RWPE1 (cell line): ENCODE measurements around the gene AGPAT3.
A peak's percentile ranks its signal among the peaks of the same experiment; 100 is the strongest.

Experiments used
- CTCF ChIA-PET: fragments of 350-600 bp; sonication (Branson Sonifier 250); formaldehyde crosslinking; extraction: SDS; loops from one replicate; lab custom pipeline; 2021; lab: Yijun Ruan, JAX
- POLR2A ChIA-PET: fragments of 400-600 bp; formaldehyde crosslinking; extraction: SDS; loops from one replicate; lab custom pipeline; 2020; ENCODE audit warnings: antibody characterized with exemption; ENCODE audit not compliant: low non-redundant PET; lab: Yijun Ruan, JAX
- DNase-seq: peaks from one replicate; pipeline ENCODE4 v3.0.0; 2012; ENCODE audit warnings: low spot score
- H3K27ac ChIP-seq: fragments of 450-650 bp; 2 replicates; pipeline ENCODE4 v1.5.1; 2017
- TF ChIP-seq, protein P1 (sequence below): fragments of 450-650 bp; conservative IDR thresholded peaks from 2 replicates; pipeline ENCODE4 v1.5.1; 2017; ENCODE audit warnings: low read depth, mild to moderate bottlenecking

AGPAT3 gene, protein sequence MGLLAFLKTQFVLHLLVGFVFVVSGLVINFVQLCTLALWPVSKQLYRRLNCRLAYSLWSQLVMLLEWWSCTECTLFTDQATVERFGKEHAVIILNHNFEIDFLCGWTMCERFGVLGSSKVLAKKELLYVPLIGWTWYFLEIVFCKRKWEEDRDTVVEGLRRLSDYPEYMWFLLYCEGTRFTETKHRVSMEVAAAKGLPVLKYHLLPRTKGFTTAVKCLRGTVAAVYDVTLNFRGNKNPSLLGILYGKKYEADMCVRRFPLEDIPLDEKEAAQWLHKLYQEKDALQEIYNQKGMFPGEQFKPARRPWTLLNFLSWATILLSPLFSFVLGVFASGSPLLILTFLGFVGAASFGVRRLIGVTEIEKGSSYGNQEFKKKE

DNA sequence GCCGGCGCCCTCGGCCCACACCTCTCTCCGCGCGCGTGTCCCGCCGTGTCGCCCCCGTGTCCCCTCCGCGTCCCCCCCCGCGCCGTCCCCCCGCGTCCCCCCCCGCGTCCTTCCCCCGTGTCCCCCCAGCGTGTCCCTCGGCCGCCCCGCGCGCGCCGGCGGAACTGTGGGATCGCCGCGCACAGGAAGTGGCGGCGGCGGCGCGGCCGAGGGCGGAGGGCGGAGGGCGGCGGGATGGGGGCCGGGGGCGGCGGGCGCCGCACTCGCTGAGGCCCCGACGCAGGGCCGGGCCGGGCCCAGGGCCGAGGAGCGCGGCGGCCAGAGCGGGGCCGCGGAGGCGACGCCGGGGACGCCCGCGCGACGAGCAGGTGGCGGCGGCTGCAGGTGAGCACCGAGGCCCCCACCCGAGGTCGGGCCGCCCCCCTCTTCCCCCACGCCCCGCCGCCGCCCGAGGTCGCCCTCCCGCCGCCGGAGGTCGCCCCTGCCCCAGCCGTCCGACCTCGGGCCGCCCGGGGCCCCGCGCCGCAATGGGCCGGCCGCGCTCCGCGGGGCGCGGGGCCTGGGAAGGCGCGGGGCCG, at the start of gene AGPAT3:
TSS of gene AGPAT3 (plus strand) at position 262 of the 578 bp plus-strand sequence. CDS start 94,459 bp downstream, outside the sequence.
- POLR2A ChIA-PET, result no interaction called here
- TF ChIP-seq, protein P1, sequence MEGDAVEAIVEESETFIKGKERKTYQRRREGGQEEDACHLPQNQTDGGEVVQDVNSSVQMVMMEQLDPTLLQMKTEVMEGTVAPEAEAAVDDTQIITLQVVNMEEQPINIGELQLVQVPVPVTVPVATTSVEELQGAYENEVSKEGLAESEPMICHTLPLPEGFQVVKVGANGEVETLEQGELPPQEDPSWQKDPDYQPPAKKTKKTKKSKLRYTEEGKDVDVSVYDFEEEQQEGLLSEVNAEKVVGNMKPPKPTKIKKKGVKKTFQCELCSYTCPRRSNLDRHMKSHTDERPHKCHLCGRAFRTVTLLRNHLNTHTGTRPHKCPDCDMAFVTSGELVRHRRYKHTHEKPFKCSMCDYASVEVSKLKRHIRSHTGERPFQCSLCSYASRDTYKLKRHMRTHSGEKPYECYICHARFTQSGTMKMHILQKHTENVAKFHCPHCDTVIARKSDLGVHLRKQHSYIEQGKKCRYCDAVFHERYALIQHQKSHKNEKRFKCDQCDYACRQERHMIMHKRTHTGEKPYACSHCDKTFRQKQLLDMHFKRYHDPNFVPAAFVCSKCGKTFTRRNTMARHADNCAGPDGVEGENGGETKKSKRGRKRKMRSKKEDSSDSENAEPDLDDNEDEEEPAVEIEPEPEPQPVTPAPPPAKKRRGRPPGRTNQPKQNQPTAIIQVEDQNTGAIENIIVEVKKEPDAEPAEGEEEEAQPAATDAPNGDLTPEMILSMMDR, result no peak
- DNase-seq, result no peak
- CTCF ChIA-PET, result no interaction called here
- H3K27ac ChIP-seq, result peak within 1 kb of the TSS; percentile 88

DNA sequence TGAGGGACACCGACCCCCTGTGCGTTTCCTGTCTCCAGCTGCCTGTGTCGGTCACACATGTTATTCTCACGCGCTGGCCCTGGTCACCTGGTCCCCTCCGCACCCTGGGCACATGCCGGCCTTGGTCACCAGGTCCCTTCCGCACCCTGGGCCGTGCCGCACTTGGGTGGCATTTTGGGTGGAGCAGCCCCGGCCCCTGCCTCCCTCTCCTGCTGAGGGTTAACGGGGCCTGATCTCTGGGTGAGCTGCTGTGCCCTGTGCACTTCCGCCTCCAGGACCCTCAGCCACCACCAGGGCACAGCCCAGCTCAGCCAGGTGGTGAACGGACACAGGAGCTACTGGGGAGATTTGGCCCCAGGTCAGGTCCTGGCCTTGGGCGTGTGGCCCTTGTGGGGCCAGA, 49.0 kb upstream of the AGPAT3 start:
- ChIA-PET CTCF (interaction anchor here (0.6 to 0.7 kb wide), 2 partner anchors 9 to 13 kb away, joined by 5 to 6 read pairs; no protein-coding TSS in a partner anchor), POLR2A (no interaction called here)
- no peak for DNase-seq
- TF ChIP-seq, protein P1, result no peak
- H3K27ac ChIP-seq, result no peak overlapping the region

DNA sequence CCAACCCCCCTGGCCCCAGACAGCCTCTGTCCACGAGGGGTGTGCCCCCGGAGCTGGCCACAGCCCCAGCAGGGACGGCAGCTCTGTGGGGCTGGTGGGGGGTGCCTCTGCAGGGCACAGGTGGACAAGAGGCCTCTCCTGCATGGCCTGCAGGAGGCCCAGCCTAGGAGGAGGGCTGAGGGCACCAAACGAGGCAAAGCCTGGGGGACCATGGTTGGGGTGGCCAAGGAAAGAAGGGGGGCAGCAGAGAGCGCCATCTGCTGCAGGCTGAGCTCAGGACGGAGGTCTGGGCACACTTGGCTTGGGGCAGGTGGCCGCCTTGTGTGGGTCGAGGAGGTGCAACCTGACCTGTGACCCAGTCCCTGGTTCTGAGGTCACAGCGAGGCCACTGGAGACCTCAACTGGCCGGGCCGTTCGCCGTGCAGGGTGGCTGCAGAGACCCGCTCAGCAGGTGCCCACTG, 48.4 kb upstream of the AGPAT3 start:
- DNase-seq, result no peak
- POLR2A ChIA-PET, result no interaction called here

DNA sequence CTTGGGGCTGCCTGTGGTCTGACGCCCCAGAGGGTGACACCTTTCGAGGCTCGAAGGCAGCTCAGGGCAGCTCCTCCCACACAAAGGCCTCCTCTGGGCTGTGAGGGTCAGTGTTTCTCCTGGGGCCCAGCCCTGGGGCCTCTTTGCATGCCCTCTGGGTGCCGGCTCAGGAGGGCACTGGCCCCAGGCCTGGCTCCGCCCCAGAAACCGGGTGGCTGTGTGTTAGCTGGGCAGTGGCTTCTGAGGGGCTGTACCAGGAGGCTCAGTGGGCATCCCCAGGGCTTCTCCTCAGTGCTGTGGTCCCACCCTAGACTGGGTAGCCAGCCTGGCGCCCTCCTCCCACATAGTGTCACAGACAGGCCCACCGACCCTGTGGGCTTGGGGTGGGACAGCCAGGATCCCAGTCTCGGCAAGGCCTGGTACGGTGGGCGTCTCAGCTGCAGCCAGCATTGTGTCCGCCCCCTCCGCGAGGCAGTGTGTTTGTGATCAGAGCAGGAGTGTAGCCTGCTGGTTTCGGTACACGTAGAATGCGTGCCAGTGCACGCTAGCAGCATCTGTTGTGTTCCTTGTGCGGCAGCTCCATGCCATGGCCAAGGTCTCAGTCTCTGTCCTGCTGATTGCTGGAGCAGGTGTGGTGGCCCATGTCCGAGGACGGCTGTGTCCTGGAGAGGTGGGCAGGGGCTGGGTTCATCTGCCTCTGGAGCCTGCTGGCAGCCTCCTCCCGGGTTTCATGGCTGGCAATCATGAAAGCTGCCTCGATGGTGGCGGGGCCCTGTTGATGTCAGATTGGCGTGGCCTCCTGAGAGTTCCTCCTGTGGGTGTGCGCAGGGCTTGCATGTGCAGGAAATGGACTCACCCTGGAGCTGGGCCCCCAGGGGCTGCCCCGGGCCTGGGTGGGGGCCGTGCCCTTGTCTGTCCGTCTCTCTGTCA, 47.6 kb upstream of the AGPAT3 start:
- DNase-seq, result no peak
- ChIA-PET CTCF (interaction anchor here (0.6 kb wide), 1 partner anchor 24 kb away, joined by 3 read pairs; no protein-coding TSS in a partner anchor), POLR2A (no interaction called here)
- TF ChIP-seq, protein P1, result no peak
- H3K27ac ChIP-seq, result no peak overlapping the region

More for the DNA sequence above, 48.4 kb upstream of the AGPAT3 start:
- CTCF ChIA-PET, result interaction anchor here (0.7 kb wide), 1 partner anchor 13 kb away, joined by 5 read pairs; no protein-coding TSS in a partner anchor
- no peak overlapping the region for H3K27ac ChIP-seq
- TF ChIP-seq, protein P1, result no peak

DNA sequence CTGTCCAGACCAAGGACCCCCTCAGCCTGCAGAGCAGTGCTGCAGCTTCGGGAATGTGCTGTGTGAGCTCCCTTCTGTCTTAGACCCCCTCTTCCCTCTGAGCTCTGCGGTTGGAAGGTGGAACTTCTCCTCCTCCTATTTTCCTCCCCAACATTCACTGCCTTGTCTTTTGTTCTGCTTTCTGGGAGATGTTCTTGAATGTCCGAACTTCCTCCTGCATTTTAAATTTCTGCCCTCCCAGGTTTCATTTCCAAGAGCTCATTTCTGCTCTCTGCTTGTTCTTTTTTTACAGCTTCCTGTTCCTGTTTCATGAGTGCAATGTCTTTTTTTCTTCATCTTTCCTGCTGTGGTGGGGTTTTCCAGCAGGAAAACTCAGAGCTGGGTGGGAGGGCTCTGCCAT, 46.3 kb upstream of the AGPAT3 start:
- no peak for DNase-seq
- POLR2A ChIA-PET, result no interaction called here

More for the DNA sequence above, 46.3 kb upstream of the AGPAT3 start:
- TF ChIP-seq, protein P1, result no peak
- H3K27ac ChIP-seq, result no peak overlapping the region
- CTCF ChIA-PET, result interaction anchor here (1.0 kb wide), 1 partner anchor 120 kb away, joined by 3 read pairs; no protein-coding TSS in a partner anchor
